WTC11 (cell line): ENCODE data around the gene DAPK1. TPM values are rescaled to one million over a fixed set of nuclear protein-coding genes. Genes with fewer than 3 reads are reported as not detected.

Experiments used
- ATAC-seq: fragments of 200-7000 bp; cut with Tn5 transposase; 2 replicates; pipeline ENCODE4 v1.10.0; 2021; ENCODE audit warnings: mild to moderate bottlenecking, moderate library complexity
- CTCF ChIA-PET: fragments of 300-600 bp; sonication (Branson Sonifier 250); formaldehyde crosslinking; loops from one replicate; lab custom pipeline; 2021; ENCODE audit warnings: antibody characterized with exemption; lab: Charles Lee
- POLR2A ChIA-PET: fragments of 350-600 bp; sonication (Branson Sonifier 250); formaldehyde crosslinking; loops from one replicate; lab custom pipeline; 2021; ENCODE audit warnings: antibody characterized with exemption; lab: Charles Lee
- DNase-seq: peaks from one replicate; pipeline ENCODE4 v3.0.0; 2021; ENCODE audit warnings: low spot score
- H3K27ac Mint-ChIP-seq: 2 replicates; pipeline ENCODE4 v1.8.0; 2021; ENCODE audit warnings: mixed read lengths
- H3K27me3 Mint-ChIP-seq: 2 replicates; pipeline ENCODE4 v1.8.0; 2021; ENCODE audit warnings: low read depth, mild to moderate bottlenecking, moderate library complexity, mixed read lengths
- H3K36me3 Mint-ChIP-seq: 2 replicates; pipeline ENCODE4 v1.8.0; 2021; ENCODE audit warnings: mixed read lengths
- H3K4me1 Mint-ChIP-seq: 2 replicates; pipeline ENCODE4 v1.8.0; 2022; ENCODE audit warnings: mixed read lengths
- H3K4me3 Mint-ChIP-seq: 2 replicates; pipeline ENCODE4 v1.8.0; 2021; ENCODE audit warnings: mild to moderate bottlenecking, moderate library complexity, mixed read lengths
- H3K9me3 Mint-ChIP-seq: 2 replicates; pipeline ENCODE4 v1.8.0; 2021; ENCODE audit warnings: mixed read lengths
- ELF4 ChIP-seq: sonication (generic); formaldehyde crosslinking; IDR thresholded peaks from 2 replicates; pipeline ENCODE4 v1.8.1; 2022; ENCODE audit warnings: low read depth, mild to moderate bottlenecking, moderate library complexity, missing genetic modification reagents
- EMX1 ChIP-seq: fragments of 250-450 bp; sonication (Bioruptor Pico); IDR thresholded peaks from 2 replicates; pipeline ENCODE4 v1.8.0; 2021; ENCODE audit warnings: mild to moderate bottlenecking
- FOXJ3 ChIP-seq: sonication (generic); formaldehyde crosslinking; IDR thresholded peaks from 2 replicates; pipeline ENCODE4 v1.9.0; 2021; ENCODE audit warnings: missing genetic modification reagents, mild to moderate bottlenecking, borderline replicate concordance
- FOXK1 ChIP-seq: sonication (generic); formaldehyde crosslinking; IDR thresholded peaks from 2 replicates; pipeline ENCODE4 v1.8.0; 2022; ENCODE audit warnings: mild to moderate bottlenecking, moderate library complexity, missing genetic modification reagents
- FOXP1 ChIP-seq: sonication (generic); formaldehyde crosslinking; IDR thresholded peaks from 2 replicates; pipeline ENCODE4 v1.8.0; 2022; ENCODE audit warnings: missing genetic modification reagents, mild to moderate bottlenecking, moderate library complexity, borderline replicate concordance
- NFYB ChIP-seq: sonication (generic); formaldehyde crosslinking; conservative IDR thresholded peaks from 2 replicates; pipeline ENCODE4 v1.8.0; 2022; ENCODE audit warnings: low read depth, missing genetic modification reagents
- PRRX2 ChIP-seq: fragments of 250-450 bp; sonication (Bioruptor Pico); IDR thresholded peaks from 2 replicates; pipeline ENCODE4 v1.8.0; 2021; ENCODE audit warnings: mild to moderate bottlenecking
- STAT6 ChIP-seq: sonication (generic); formaldehyde crosslinking; conservative IDR thresholded peaks from 2 replicates; pipeline ENCODE4 v1.8.1; 2023; ENCODE audit warnings: mild to moderate bottlenecking, low read depth, missing genetic modification reagents, moderate library complexity
- TEAD1 ChIP-seq: sonication (generic); formaldehyde crosslinking; IDR thresholded peaks from 2 replicates; pipeline ENCODE4 v1.8.0; 2022; ENCODE audit warnings: mild to moderate bottlenecking, missing genetic modification reagents
- TEAD4 ChIP-seq: sonication (generic); formaldehyde crosslinking; IDR thresholded peaks from 2 replicates; pipeline ENCODE4 v1.8.0; 2022; ENCODE audit warnings: mild to moderate bottlenecking, missing genetic modification reagents
- ZNF317 ChIP-seq: sonication (generic); formaldehyde crosslinking; IDR thresholded peaks from 2 replicates; pipeline ENCODE4 v1.8.1; 2023; ENCODE audit warnings: low read depth, mild to moderate bottlenecking, moderate library complexity, missing genetic modification reagents, borderline replicate concordance
- ZNF396 ChIP-seq: fragments of 250-450 bp; sonication (Bioruptor Pico); IDR thresholded peaks from 2 replicates; pipeline ENCODE4 v1.8.0; 2021; ENCODE audit warnings: mild to moderate bottlenecking, moderate library complexity, borderline replicate concordance
- ZNF423 ChIP-seq: fragments of 250-450 bp; sonication (Bioruptor Pico); IDR thresholded peaks from 2 replicates; pipeline ENCODE4 v2.1.2; 2022; ENCODE audit warnings: mild to moderate bottlenecking, moderate library complexity
- total RNA-seq: library from RNA; stranded (reverse); gene quantifications from 3 replicates; pipeline ENCODE4 v1.2.3, GENCODE V29; 2021
- TF ChIP-seq, protein P1 (sequence below): fragments of 200-600 bp; IDR thresholded peaks from 2 replicates; pipeline ENCODE4 v1.8.0; 2022; ENCODE audit warnings: antibody characterized with exemption
- TF ChIP-seq, protein P2 (sequence below): sonication (generic); formaldehyde crosslinking; IDR thresholded peaks from 2 replicates; pipeline ENCODE4 v1.8.0; 2023; ENCODE audit warnings: missing genetic modification reagents
- TF ChIP-seq, protein P3 (sequence below): sonication (generic); formaldehyde crosslinking; IDR thresholded peaks from 2 replicates; pipeline ENCODE4 v1.8.1; 2023; ENCODE audit warnings: mild to moderate bottlenecking, missing genetic modification reagents
- TF ChIP-seq, protein P4 (sequence below): sonication (generic); formaldehyde crosslinking; IDR thresholded peaks from 2 replicates; pipeline ENCODE4 v1.8.1; 2022; ENCODE audit warnings: missing genetic modification reagents, borderline replicate concordance
- TF ChIP-seq, protein P5 (sequence below): sonication (generic); formaldehyde crosslinking; IDR thresholded peaks from 2 replicates; pipeline ENCODE4 v1.8.1; 2022; ENCODE audit warnings: mild to moderate bottlenecking, missing genetic modification reagents, moderate library complexity, borderline replicate concordance
- TF ChIP-seq, protein P6 (sequence below): sonication (generic); formaldehyde crosslinking; conservative IDR thresholded peaks from 2 replicates; pipeline ENCODE4 v1.8.1; 2022; ENCODE audit warnings: mild to moderate bottlenecking, missing genetic modification reagents
- TF ChIP-seq, protein P7 (sequence below): fragments of 250-450 bp; sonication (Bioruptor Pico); IDR thresholded peaks from 2 replicates; pipeline ENCODE4 v2.1.2; 2022; ENCODE audit warnings: mild to moderate bottlenecking, moderate library complexity

The DAPK1 gene
- total RNA-seq, 1 experiment from 2014 or later = 129 TPM

- H3K4me3 Mint-ChIP-seq = no peak overlapping the region
- H3K4me1 Mint-ChIP-seq = peaks cover 24% of the 10 kb centered on the region
- TF ChIP-seq, protein P1, sequence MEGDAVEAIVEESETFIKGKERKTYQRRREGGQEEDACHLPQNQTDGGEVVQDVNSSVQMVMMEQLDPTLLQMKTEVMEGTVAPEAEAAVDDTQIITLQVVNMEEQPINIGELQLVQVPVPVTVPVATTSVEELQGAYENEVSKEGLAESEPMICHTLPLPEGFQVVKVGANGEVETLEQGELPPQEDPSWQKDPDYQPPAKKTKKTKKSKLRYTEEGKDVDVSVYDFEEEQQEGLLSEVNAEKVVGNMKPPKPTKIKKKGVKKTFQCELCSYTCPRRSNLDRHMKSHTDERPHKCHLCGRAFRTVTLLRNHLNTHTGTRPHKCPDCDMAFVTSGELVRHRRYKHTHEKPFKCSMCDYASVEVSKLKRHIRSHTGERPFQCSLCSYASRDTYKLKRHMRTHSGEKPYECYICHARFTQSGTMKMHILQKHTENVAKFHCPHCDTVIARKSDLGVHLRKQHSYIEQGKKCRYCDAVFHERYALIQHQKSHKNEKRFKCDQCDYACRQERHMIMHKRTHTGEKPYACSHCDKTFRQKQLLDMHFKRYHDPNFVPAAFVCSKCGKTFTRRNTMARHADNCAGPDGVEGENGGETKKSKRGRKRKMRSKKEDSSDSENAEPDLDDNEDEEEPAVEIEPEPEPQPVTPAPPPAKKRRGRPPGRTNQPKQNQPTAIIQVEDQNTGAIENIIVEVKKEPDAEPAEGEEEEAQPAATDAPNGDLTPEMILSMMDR = no peak
- TF ChIP-seq, protein P2, sequence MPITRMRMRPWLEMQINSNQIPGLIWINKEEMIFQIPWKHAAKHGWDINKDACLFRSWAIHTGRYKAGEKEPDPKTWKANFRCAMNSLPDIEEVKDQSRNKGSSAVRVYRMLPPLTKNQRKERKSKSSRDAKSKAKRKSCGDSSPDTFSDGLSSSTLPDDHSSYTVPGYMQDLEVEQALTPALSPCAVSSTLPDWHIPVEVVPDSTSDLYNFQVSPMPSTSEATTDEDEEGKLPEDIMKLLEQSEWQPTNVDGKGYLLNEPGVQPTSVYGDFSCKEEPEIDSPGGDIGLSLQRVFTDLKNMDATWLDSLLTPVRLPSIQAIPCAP (CRISPR knock-in tag) = no peak
- TF ChIP-seq ZNF317 (CRISPR knock-in tag) (no peak), FOXP1 (CRISPR knock-in tag) (no peak), FOXK1 (no peak), TEAD4 (no peak), EMX1 (no peak), TEAD1 (CRISPR knock-in tag) (no peak), ELF4 (CRISPR knock-in tag) (no peak), PRRX2 (CRISPR knock-in tag) (no peak), ZNF423 (no peak), NFYB (no peak), STAT6 (CRISPR knock-in tag) (no peak), FOXJ3 (CRISPR knock-in tag) (no peak), ZNF396 (CRISPR knock-in tag) (no peak)
- TF ChIP-seq, protein P3, sequence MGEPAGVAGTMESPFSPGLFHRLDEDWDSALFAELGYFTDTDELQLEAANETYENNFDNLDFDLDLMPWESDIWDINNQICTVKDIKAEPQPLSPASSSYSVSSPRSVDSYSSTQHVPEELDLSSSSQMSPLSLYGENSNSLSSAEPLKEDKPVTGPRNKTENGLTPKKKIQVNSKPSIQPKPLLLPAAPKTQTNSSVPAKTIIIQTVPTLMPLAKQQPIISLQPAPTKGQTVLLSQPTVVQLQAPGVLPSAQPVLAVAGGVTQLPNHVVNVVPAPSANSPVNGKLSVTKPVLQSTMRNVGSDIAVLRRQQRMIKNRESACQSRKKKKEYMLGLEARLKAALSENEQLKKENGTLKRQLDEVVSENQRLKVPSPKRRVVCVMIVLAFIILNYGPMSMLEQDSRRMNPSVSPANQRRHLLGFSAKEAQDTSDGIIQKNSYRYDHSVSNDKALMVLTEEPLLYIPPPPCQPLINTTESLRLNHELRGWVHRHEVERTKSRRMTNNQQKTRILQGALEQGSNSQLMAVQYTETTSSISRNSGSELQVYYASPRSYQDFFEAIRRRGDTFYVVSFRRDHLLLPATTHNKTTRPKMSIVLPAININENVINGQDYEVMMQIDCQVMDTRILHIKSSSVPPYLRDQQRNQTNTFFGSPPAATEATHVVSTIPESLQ = no peak
- TF ChIP-seq, protein P4, sequence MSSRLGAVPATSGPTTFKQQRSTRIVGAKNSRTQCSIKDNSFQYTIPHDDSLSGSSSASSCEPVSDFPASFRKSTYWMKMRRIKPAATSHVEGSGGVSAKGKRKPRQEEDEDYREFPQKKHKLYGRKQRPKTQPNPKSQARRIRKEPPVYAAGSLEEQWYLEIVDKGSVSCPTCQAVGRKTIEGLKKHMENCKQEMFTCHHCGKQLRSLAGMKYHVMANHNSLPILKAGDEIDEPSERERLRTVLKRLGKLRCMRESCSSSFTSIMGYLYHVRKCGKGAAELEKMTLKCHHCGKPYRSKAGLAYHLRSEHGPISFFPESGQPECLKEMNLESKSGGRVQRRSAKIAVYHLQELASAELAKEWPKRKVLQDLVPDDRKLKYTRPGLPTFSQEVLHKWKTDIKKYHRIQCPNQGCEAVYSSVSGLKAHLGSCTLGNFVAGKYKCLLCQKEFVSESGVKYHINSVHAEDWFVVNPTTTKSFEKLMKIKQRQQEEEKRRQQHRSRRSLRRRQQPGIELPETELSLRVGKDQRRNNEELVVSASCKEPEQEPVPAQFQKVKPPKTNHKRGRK = no peak
- TF ChIP-seq, protein P5, sequence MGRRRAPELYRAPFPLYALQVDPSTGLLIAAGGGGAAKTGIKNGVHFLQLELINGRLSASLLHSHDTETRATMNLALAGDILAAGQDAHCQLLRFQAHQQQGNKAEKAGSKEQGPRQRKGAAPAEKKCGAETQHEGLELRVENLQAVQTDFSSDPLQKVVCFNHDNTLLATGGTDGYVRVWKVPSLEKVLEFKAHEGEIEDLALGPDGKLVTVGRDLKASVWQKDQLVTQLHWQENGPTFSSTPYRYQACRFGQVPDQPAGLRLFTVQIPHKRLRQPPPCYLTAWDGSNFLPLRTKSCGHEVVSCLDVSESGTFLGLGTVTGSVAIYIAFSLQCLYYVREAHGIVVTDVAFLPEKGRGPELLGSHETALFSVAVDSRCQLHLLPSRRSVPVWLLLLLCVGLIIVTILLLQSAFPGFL (CRISPR knock-in tag) = no peak
- TF ChIP-seq, protein P6, sequence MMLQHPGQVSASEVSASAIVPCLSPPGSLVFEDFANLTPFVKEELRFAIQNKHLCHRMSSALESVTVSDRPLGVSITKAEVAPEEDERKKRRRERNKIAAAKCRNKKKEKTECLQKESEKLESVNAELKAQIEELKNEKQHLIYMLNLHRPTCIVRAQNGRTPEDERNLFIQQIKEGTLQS (CRISPR knock-in tag) = no peak
- TF ChIP-seq, protein P7, sequence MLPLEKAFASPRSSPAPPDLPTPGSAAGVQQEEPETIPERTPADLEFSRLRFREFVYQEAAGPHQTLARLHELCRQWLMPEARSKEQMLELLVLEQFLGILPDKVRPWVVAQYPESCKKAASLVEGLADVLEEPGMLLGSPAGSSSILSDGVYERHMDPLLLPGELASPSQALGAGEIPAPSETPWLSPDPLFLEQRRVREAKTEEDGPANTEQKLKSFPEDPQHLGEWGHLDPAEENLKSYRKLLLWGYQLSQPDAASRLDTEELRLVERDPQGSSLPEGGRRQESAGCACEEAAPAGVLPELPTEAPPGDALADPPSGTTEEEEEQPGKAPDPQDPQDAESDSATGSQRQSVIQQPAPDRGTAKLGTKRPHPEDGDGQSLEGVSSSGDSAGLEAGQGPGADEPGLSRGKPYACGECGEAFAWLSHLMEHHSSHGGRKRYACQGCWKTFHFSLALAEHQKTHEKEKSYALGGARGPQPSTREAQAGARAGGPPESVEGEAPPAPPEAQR = no peak
- no peaks in the 10 kb centered on the region for H3K27me3 Mint-ChIP-seq
- CTCF ChIA-PET = no interaction called here
- peaks cover 62% of the 10 kb centered on the region for H3K36me3 Mint-ChIP-seq
- POLR2A ChIA-PET = no interaction called here
- H3K9me3 Mint-ChIP-seq = no peaks in the 10 kb centered on the region
- DNase-seq (no peak), ATAC-seq (no peak)
- H3K27ac Mint-ChIP-seq = no peak overlapping the region
Observed at GRCh38 chr9:87639949-87640348, 142.3 kb downstream of the DAPK1 start.
